ENCODE results near the gene TAS2R43.
"Not testable (repeated sequence)": the region's sequence is repeated elsewhere in the genome, so short reads cannot be mapped to it uniquely, and the experiment has no call there.

Gene TAS2R43

DNA sequence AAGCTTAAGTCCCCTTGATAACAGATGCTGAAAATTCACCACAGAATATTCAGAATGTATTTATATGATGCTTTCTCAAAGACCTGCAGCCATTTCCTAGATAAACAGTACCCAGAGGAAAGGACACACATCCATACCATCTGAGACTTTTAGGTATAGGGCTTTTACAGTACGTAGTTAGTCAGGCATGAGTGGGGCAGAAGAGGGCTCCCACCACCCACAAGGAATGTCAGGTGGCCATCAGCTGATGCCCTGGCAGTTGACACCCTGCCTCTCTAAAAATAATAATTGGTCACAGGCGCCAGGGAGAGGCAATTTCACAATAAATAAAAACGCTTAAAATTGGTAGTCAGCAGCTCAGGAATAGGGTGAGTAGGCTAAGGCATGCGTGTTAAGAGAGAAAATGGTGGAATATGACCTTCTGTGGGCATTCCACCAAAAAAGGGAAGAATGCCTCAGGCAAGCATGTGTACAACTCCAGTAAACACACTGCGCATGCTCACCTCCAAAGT, 22.2 kb downstream of the TAS2R43 start:
- DNase-seq (ENCODE audit: insufficient read length, low spot score) = no peak
- no peak for FAIRE-seq
- no peak for TF ChIP-seq SPI1 (IDR thresholded peaks at IDR 0.05; ENCODE audit: low read depth, low read length)
- no peak for TF ChIP-seq POU2F2 (IDR thresholded peaks at IDR 0.05; ENCODE audit: low read depth, low read length)
- TF ChIP-seq PAX5 (IDR thresholded peaks at IDR 0.05; ENCODE audit: insufficient read depth, low read length, severe bottlenecking) = no peak
- no peak for TF ChIP-seq TAF1 (IDR thresholded peaks at IDR 0.05; ENCODE audit: low read depth, low read length)
- TF ChIP-seq POLR2AphosphoS5 (IDR thresholded peaks at IDR 0.05; ENCODE audit: low read depth, low read length) = no peak

DNA sequence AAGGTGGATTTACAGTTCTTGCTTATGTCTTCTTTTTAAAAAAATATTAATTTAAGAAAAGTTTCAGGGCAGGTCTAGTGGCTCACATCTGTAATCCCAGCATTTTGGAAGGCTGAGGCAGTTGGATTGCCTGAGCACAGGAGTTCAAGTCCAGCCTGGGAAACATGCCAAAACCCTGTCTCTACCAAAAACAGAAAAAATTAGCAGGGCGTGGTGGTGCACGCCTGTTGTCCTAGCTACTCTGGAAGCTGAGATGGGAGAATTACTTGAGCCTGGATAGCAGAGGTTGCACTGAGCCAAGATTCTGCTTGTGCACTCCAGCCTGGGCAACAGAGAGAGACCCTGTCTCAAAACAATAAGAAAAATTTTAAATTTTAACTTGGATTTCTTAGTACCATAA, 24.6 kb downstream of the TAS2R43 start:
- FAIRE-seq (no peak), DNase-seq (ENCODE audit: insufficient read length, low spot score) (no peak)
- TF ChIP-seq POLR2A (IDR thresholded peaks at IDR 0.05; ENCODE audit: low read depth, low read length) = no peak
- no peak for TF ChIP-seq POLR2AphosphoS5 (IDR thresholded peaks at IDR 0.05; ENCODE audit: low read depth, low read length)
- TF ChIP-seq PAX5 (IDR thresholded peaks at IDR 0.05; ENCODE audit: insufficient read depth, low read length, severe bottlenecking) = no peak
- TF ChIP-seq SPI1 (IDR thresholded peaks at IDR 0.05; ENCODE audit: low read depth, low read length) = no peak
- no peak for TF ChIP-seq TAF1 (IDR thresholded peaks at IDR 0.05; ENCODE audit: low read depth, low read length)
- TF ChIP-seq POU2F2 (IDR thresholded peaks at IDR 0.05; ENCODE audit: low read depth, low read length) = no peak

DNA sequence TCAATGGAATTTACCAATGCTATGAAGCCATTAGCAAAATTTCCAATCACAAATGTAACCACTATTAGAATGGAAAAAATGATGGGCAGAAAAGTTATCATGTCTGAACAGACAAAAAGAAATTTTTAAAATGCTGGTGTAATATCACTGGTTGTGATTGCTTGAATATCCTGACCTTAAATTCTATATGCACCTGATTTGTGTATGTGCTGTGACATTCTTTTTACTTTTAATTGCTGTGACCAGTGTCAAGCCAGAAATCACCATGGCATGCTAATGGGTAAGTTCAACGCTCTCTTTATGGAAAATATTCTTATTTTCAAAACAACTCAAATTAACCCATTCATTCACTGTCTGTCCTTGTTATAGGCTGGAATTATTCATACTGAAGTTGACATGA, 29.9 kb downstream of the TAS2R43 start, which contains the start of gene TAS2R46:
Gene TAS2R46 (minus strand): TSS at position 101 of the 400 bp plus-strand sequence. CDS start 0 bp downstream, at position 101.
- DNase-seq (ENCODE audit: insufficient read length, low spot score); FAIRE-seq: not testable (repeated sequence)

DNA sequence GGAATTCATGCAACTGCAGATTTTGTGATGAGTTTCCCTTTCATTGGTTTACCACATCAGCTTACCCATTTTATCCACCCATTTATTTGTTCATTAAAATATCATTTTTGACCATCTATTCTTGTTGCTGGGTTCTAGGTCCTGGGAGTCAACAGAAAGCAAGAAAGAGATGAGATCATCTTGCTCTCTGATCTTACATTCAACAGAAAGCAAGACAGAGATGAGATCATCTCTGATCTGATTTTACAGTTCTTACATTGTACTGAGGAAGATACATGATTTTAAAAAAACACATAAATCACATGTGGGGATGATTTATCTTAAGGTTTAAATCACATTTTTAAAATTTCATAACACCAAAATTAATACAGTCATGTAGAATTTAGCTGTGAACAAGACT, 32.3 kb downstream of the TAS2R43 start:
- FAIRE-seq (no peak), DNase-seq (ENCODE audit: insufficient read length, low spot score) (no peak)
- TF ChIP-seq POLR2A (IDR thresholded peaks at IDR 0.05; ENCODE audit: low read depth, low read length) (no peak), POU2F2 (IDR thresholded peaks at IDR 0.05; ENCODE audit: low read depth, low read length) (no peak), PAX5 (IDR thresholded peaks at IDR 0.05; ENCODE audit: insufficient read depth, low read length, severe bottlenecking) (no peak), SPI1 (IDR thresholded peaks at IDR 0.05; ENCODE audit: low read depth, low read length) (no peak), POLR2AphosphoS5 (IDR thresholded peaks at IDR 0.05; ENCODE audit: low read depth, low read length) (no peak), TAF1 (IDR thresholded peaks at IDR 0.05; ENCODE audit: low read depth, low read length) (no peak)

DNA sequence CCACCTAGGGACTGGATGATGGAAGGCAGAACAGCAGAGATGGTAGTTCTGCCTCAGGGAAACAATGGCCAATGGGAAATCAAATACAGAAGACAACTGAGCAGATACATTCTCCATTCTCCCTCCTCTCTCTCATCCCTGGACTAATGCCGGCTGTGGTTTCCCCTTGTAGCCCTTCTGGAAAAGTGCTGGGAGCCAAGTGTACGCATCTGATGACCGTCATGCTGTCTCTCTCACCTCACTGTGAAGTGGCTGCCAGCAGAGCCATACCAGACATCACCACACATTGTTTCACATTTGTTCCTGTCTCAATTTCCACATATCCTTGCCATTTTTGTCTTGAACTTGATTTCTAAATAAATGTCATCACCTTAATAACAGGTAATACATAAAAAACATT, 33.1 kb downstream of the TAS2R43 start:
- TF ChIP-seq POLR2A (IDR thresholded peaks at IDR 0.05; ENCODE audit: low read depth, low read length) = no peak
- TF ChIP-seq TAF1 (IDR thresholded peaks at IDR 0.05; ENCODE audit: low read depth, low read length) = no peak
- no peak for TF ChIP-seq PAX5 (IDR thresholded peaks at IDR 0.05; ENCODE audit: insufficient read depth, low read length, severe bottlenecking)
- TF ChIP-seq SPI1 (IDR thresholded peaks at IDR 0.05; ENCODE audit: low read depth, low read length) = no peak
- no peak for TF ChIP-seq POLR2AphosphoS5 (IDR thresholded peaks at IDR 0.05; ENCODE audit: low read depth, low read length)
- TF ChIP-seq POU2F2 (IDR thresholded peaks at IDR 0.05; ENCODE audit: low read depth, low read length) = no peak
- FAIRE-seq (peak; percentile 76), DNase-seq (ENCODE audit: insufficient read length, low spot score) (no peak)

DNA sequence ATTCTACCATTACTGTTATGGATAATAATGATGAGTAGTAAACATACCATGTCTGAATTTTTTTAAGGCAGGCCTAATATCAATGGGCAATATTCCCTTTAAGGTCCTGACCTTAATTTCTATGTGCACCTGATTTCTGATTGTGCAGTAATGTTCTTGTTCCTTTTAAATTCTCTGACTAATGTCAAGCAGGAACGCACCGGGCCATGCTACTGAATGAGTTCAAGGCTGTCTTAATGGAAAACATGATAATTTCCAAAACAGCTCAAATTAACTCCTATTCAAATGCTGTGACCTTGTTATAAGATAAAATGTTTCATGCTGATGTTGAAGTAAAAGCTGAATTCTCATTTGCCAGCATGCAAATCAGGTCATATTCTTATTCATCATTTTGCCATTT, 36.8 kb downstream of the TAS2R43 start:
- FAIRE-seq (no peak), DNase-seq (ENCODE audit: insufficient read length, low spot score) (no peak)
- TF ChIP-seq POU2F2 (IDR thresholded peaks at IDR 0.05; ENCODE audit: low read depth, low read length) = no peak
- TF ChIP-seq POLR2A (IDR thresholded peaks at IDR 0.05; ENCODE audit: low read depth, low read length) = no peak
- no peak for TF ChIP-seq POLR2AphosphoS5 (IDR thresholded peaks at IDR 0.05; ENCODE audit: low read depth, low read length)

DNA sequence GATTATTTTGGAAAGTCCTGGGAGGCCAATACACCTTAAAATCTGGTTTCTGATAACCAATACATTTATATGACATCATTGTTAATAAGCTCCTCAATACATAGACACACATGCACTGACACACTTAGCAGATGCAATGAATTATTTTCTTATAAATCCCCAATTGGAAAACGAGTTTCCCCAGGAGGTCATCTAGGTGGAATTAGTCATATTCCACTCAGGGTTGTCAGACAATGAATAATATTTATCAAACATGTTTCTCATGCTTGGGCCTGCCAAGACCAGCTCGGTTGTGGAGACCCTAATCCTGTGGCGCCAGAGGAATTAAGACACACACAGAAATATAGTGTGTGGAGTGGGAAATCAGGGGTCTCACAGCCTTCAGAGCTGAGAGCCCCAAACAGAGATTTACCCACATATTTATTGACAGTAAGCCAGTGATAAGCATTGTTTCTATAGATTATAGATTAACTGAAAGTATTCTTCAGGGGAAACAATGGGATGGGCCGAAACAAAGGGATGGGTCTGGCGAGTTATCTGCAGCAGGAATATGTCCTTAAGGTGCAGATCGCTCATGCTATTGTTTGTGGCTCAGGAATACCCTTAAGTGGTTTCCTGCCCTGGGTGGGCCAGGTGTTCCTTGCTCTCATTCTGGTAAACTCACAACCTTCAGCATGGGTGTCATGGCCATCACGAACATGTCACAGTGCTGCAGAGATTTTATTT, 42.1 kb downstream of the TAS2R43 start:
- DNase-seq (ENCODE audit: insufficient read length, low spot score); FAIRE-seq: not testable (repeated sequence)

DNA sequence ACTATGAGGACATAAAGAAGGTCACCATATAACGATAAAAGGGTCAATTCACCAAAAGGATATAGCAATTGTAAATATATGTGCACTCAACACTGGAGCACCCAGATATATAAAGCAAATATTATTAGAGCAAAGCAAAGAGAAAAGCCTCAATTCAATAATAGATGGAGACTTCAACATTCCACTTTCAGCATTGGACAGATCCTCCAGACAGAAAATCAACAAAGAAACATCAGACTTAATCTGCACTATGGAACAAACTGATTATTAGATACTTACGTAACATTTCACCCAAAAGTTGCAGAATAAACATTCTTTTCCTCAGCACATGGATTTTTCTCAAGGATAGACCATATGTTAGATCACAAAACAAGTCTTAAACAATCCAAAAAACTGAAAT, 50.7 kb downstream of the TAS2R43 start:
- peak; percentile 66 for FAIRE-seq
- DNase-seq (ENCODE audit: insufficient read length, low spot score) = not testable (repeated sequence)

Data from GM12891 (cell line).